CD14-positive monocyte (primary cell): ENCODE measurements around the gene NDE1. TPM values are rescaled to one million over a fixed set of nuclear protein-coding genes. Genes with fewer than 3 reads are reported as not detected.

ENCODE experiments used
- DNase-seq, 3 donors: peaks; one replicate each; pipeline ENCODE4 v3.0.0-alpha.2; 2011 to 2022
- H2AFZ ChIP-seq: 2 replicates; pipeline ENCODE4 v1.6.0; 2012; ENCODE audit warnings: mild to moderate bottlenecking, low read depth, low read length, inconsistent platforms; ENCODE audit not compliant: insufficient read depth, poor library complexity, severe bottlenecking
- H3K27ac ChIP-seq, 2 donors: 1 replicate in 1 of 2; 2 replicates in 1 of 2; pipeline ENCODE4 v1.5.1; 2012 to 2013; ENCODE audit warnings: low read length in 2 of 2, control low read depth in 1 of 2, inconsistent platforms in 1 of 2, low read depth in 1 of 2, mild to moderate bottlenecking in 1 of 2
- H3K27me3 ChIP-seq, 2 donors: one replicate each; pipeline versions ENCODE4 v1.6.0 to v1.6.1; 2011 to 2013; ENCODE audit warnings: low read length in 2 of 2; ENCODE audit not compliant: control insufficient read depth in 2 of 2, insufficient read depth in 2 of 2
- H3K36me3 ChIP-seq, 2 donors: replicated peaks in 1 of 2; 1 replicate in 1 of 2; 2 replicates in 1 of 2; pipeline versions ENCODE4 v1.5.1 to v1.6.1; 2012 to 2013; ENCODE audit warnings: low read length in 2 of 2, control low read depth in 1 of 2, inconsistent platforms in 1 of 2, mild to moderate bottlenecking in 1 of 2; ENCODE audit not compliant: insufficient read depth in 2 of 2, control insufficient read depth in 1 of 2
- H3K4me1 ChIP-seq, 2 donors: 1 replicate in 1 of 2; 2 replicates in 1 of 2; pipeline versions ENCODE4 v1.5.1 to v1.6.1; 2012 to 2013; ENCODE audit warnings: low read length in 2 of 2, control low read depth in 1 of 2, inconsistent platforms in 1 of 2, mild to moderate bottlenecking in 1 of 2, moderate library complexity in 1 of 2; ENCODE audit not compliant: insufficient read depth in 2 of 2, control insufficient read depth in 1 of 2
- H3K4me2 ChIP-seq: replicated peaks from 2 replicates; pipeline ENCODE3; 2012; ENCODE audit warnings: low read length, moderate library complexity, mild to moderate bottlenecking; ENCODE audit not compliant: poor library complexity, severe bottlenecking; ENCODE audit errors: extremely low read depth
- H3K4me3 ChIP-seq, 3 experiments: fragments of 200-600 bp in 1 of 3; sonication (generic) in 1 of 3; replicated peaks in 1 of 3; 1 replicate in 2 of 3; 2 replicates in 1 of 3; pipeline ENCODE4 v1.5.1; 2011 to 2013; ENCODE audit warnings: low read length in 3 of 3, mild to moderate bottlenecking in 3 of 3, control low read depth in 2 of 3, low read depth in 2 of 3, inconsistent platforms in 1 of 3, moderate library complexity in 1 of 3
- H3K79me2 ChIP-seq: 2 replicates; pipeline ENCODE4 v1.6.0; 2012; ENCODE audit warnings: mild to moderate bottlenecking, control low read depth, inconsistent platforms, low read length, moderate library complexity; ENCODE audit not compliant: insufficient read depth
- H3K9ac ChIP-seq: 2 replicates; pipeline ENCODE4 v1.6.0; 2017; ENCODE audit warnings: low read length, mild to moderate bottlenecking; ENCODE audit not compliant: insufficient read depth, poor library complexity, severe bottlenecking
- H3K9me3 ChIP-seq, 2 donors: replicated peaks in 1 of 2; 1 replicate in 1 of 2; 2 replicates in 1 of 2; pipeline versions ENCODE4 v1.5.1 to v1.6.1; 2012 to 2013; ENCODE audit warnings: low read length in 2 of 2, control low read depth in 1 of 2; ENCODE audit not compliant: control insufficient read depth in 1 of 2, insufficient read depth in 1 of 2
- H4K20me1 ChIP-seq: 2 replicates; pipeline ENCODE4 v1.6.0; 2012; ENCODE audit warnings: mild to moderate bottlenecking, low read length, control low read depth, moderate library complexity; ENCODE audit not compliant: insufficient read depth
- H3K27ac Mint-ChIP-seq, 7 donors: one replicate each; pipeline ENCODE4 v1.8.0; 2020; ENCODE audit warnings: mild to moderate bottlenecking in 7 of 7, mixed read lengths in 7 of 7, moderate library complexity in 6 of 7, inconsistent platforms in 2 of 7
- H3K27me3 Mint-ChIP-seq, 3 donors: one replicate each; pipeline ENCODE4 v1.8.0; 2021 to 2022; ENCODE audit warnings: low read depth in 3 of 3, mild to moderate bottlenecking in 3 of 3, mixed read lengths in 3 of 3, moderate library complexity in 3 of 3, inconsistent platforms in 1 of 3
- H3K36me3 Mint-ChIP-seq, 2 donors: one replicate each; pipeline ENCODE4 v1.8.0; 2020; ENCODE audit warnings: mixed read lengths in 2 of 2, inconsistent platforms in 1 of 2, mild to moderate bottlenecking in 1 of 2
- H3K4me1 Mint-ChIP-seq: one replicate; pipeline ENCODE4 v1.8.0; 2020; ENCODE audit warnings: mild to moderate bottlenecking, mixed read lengths
- H3K4me3 Mint-ChIP-seq, 2 donors: one replicate each; pipeline ENCODE4 v1.8.0; 2020; ENCODE audit warnings: mild to moderate bottlenecking in 2 of 2, mixed read lengths in 2 of 2, moderate library complexity in 1 of 2
- H3K9me3 Mint-ChIP-seq, 7 donors: one replicate each; pipeline ENCODE4 v1.8.0; 2020 to 2022; ENCODE audit warnings: mixed read lengths in 7 of 7, mild to moderate bottlenecking in 6 of 7, moderate library complexity in 6 of 7, inconsistent platforms in 2 of 7
- CTCF ChIP-seq: fragments of 200-600 bp; IDR thresholded peaks from one replicate; pipeline ENCODE4 v1.8.0; 2022; ENCODE audit warnings: antibody characterized with exemption, mild to moderate bottlenecking
- WGBS: methylation state at CpG from one replicate; pipeline ENCODE4 v1.1.5; 2013; ENCODE audit warnings: missing lambda C conversion rate; ENCODE audit not compliant: insufficient coverage; 5-methylcytosine and 5-hydroxymethylcytosine counted together
- intact Hi-C, 2 donors: fragments of 100-400 bp; cut with micrococcal nuclease; formaldehyde crosslinking; loops; one replicate each; pipeline versions ENCODE4 v1.15.0 to v1.15.1; 2023
- polyA plus RNA-seq, 3 donors: library from polyadenylated mRNA; depleted of rRNA in 1 of 3; unstranded in 2 of 3; stranded (reverse) in 1 of 3; fragments of 300-500 nt in 2 of 3; fragments of >200 nt in 1 of 3; fragmentation: Illumina TruSeq in 2 of 3; gene quantifications; 1 replicate in 2 of 3; 2 replicates in 1 of 3; pipeline ENCODE4 v1.2.3, GENCODE V29; 2012 to 2021

NDE1 gene
- polyA plus RNA-seq, 3 donors: 26.0 to 47.8 (median 28.0) TPM

DNA sequence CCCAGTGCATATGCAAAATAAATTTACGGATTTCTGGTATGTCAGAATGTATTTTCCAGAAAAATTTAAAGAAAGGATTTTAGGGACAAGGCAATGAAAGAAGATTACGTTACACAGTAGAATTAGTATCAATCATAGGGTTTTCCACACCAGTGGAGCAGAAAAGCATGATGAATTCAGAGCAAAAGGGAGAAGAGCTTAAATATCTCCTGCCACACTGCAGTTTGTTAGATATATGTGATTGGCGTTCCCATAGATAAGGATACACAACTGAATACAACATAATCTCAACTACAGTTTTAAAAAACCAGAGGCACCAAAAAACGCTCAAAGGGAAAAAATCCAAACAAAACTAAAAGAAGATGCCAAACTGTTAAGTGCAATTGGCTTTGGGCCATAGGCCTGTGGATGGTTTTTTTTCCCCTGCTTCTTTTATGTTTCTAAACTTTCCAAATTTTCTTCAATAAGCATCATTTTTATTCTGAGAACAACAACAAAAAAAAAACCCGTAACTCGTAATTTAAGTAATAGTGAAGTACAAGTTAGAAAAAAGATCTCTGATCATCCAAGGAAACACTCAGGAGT is 29.3 kb upstream of the NDE1 start:
- Mint-ChIP-seq H3K36me3 (peaks cover 88 to 98% of the 10 kb centered on the region in 2 donors), H3K9me3 (no peaks in the 10 kb centered on the region), H3K27me3 (peaks cover 0 to 2% (median 1%) of the 10 kb centered on the region in 3 donors), H3K4me3 (no peak overlapping the region), H3K4me1 (no peaks in the 10 kb centered on the region), H3K27ac (peak overlapping the region in 1 of 7 donors; percentile 79)
- Histone ChIP-seq H3K27ac (peak overlapping the region in 1 of 2 donors; percentile 20), H3K4me2 (no peak overlapping the region), H4K20me1 (no peaks in the 10 kb centered on the region), H3K9ac (no peak overlapping the region), H3K4me1 (no peaks in the 10 kb centered on the region), H2AFZ (no peak overlapping the region), H3K36me3 (peaks cover 94 to 100% of the 10 kb centered on the region in 2 donors), H3K4me3 (no peak overlapping the region), H3K27me3 (no peaks in the 10 kb centered on the region), H3K9me3 (no peaks in the 10 kb centered on the region), H3K79me2 (no peaks in the 10 kb centered on the region)
- intact Hi-C loops: no loop called here
- DNase-seq: no peak
- TF ChIP-seq CTCF: no peak
- WGBS: no CpG with 5 or more reads among the region's 6 CpGs

DNA sequence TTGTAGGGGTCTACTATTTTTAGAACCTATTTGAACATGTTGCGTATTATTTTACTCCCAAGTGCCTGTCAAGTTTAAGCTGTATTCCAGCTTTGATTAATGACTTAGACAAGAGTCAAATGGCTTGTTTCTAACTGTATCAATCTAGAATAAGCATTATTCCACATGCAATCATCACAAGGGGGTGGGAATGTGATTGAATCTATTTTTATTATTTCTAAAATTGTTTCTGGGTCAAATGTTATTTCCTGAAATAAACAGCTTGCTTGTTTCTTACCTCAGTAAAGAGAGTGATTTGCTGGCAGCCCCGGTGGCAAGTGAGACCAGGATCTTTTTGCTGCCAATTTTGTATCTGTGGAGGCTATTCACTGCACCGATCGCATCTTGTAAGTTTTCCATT is 28.6 kb upstream of the NDE1 start:
- intact Hi-C loops: no loop called here
- Histone ChIP-seq H3K9me3 (no peaks in the 10 kb centered on the region), H3K27me3 (no peaks in the 10 kb centered on the region), H2AFZ (no peak overlapping the region), H3K9ac (no peak overlapping the region), H3K4me1 (no peaks in the 10 kb centered on the region), H3K4me2 (no peak overlapping the region), H3K36me3 (peaks cover 94 to 100% of the 10 kb centered on the region in 2 donors), H3K4me3 (no peak overlapping the region), H3K79me2 (no peaks in the 10 kb centered on the region), H3K27ac (peak overlapping the region in 1 of 2 donors; percentile 31), H4K20me1 (no peaks in the 10 kb centered on the region)
- Mint-ChIP-seq H3K4me3 (no peak overlapping the region), H3K27me3 (peaks cover 0 to 2% (median 0%) of the 10 kb centered on the region in 3 donors), H3K9me3 (no peaks in the 10 kb centered on the region), H3K4me1 (no peaks in the 10 kb centered on the region), H3K36me3 (peaks cover 84 to 96% of the 10 kb centered on the region in 2 donors), H3K27ac (no peak overlapping the region)
- TF ChIP-seq CTCF: no peak
- no peak for DNase-seq
- no CpG with 5 or more reads among the region's 4 CpGs for WGBS
